Measurements from ENCODE around the gene MEPCE.

DNA sequence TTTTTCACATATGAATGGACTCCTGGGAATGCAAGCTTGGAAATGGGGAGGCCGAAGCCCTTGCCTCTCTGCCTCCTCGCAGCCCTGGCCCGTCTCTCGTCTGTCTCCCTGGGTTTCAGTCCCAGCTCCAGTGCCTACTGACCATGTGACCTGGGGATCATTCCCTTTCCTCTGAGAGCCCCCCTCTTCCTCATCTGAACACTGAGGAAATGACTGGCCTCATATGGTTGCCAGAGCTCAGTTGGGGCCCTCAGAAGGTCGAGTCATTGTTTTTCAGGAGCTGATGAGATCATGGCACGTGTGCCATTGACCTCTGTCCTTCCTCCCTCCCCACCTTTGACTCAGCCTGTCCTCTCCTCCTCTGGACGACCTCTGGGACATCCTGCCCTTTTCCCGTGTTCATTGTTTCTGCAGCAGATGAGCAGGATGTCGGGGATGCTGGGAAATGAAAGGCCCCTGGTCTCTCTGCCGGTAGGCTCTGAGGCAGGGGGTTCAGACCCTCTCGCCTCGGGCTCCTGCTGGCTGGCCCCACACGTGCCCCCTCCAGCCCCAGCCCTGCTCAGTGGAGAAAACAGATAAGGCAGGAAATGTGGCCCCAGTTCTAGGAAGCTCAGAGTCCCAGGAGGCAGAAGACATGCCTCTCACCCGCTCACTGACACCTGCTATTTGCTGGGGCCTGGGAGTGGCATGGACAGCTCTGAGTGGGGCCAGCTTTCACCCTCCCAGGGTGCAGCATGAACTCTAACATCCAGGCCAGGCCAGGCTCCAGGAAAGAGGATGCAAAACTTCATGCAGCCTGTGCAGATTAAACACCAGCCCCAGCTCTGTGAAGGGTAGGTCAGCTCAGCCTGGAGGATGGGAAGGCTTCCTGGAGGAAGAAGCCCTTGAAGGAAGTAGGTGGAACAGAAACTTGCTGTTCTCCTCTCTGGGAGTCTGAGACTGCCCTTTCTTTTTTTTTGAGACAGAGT lies 15.0 kb downstream of the MEPCE start:
- TF ChIP-seq, protein P1, sequence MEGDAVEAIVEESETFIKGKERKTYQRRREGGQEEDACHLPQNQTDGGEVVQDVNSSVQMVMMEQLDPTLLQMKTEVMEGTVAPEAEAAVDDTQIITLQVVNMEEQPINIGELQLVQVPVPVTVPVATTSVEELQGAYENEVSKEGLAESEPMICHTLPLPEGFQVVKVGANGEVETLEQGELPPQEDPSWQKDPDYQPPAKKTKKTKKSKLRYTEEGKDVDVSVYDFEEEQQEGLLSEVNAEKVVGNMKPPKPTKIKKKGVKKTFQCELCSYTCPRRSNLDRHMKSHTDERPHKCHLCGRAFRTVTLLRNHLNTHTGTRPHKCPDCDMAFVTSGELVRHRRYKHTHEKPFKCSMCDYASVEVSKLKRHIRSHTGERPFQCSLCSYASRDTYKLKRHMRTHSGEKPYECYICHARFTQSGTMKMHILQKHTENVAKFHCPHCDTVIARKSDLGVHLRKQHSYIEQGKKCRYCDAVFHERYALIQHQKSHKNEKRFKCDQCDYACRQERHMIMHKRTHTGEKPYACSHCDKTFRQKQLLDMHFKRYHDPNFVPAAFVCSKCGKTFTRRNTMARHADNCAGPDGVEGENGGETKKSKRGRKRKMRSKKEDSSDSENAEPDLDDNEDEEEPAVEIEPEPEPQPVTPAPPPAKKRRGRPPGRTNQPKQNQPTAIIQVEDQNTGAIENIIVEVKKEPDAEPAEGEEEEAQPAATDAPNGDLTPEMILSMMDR (IDR thresholded peaks at IDR 0.05; ENCODE audit: low read depth, low read length, poor library complexity, severe bottlenecking) = no peak
- TF ChIP-seq EZH2phosphoT487 (IDR thresholded peaks at IDR 0.05; ENCODE audit: borderline replicate concordance, low read length) = no peak

Data from DOHH2 (cell line).